Measurements from ENCODE around the gene NUB1. TPM values are rescaled to one million over a fixed set of nuclear protein-coding genes. Genes with fewer than 3 reads are reported as not detected.

Gene NUB1, protein sequence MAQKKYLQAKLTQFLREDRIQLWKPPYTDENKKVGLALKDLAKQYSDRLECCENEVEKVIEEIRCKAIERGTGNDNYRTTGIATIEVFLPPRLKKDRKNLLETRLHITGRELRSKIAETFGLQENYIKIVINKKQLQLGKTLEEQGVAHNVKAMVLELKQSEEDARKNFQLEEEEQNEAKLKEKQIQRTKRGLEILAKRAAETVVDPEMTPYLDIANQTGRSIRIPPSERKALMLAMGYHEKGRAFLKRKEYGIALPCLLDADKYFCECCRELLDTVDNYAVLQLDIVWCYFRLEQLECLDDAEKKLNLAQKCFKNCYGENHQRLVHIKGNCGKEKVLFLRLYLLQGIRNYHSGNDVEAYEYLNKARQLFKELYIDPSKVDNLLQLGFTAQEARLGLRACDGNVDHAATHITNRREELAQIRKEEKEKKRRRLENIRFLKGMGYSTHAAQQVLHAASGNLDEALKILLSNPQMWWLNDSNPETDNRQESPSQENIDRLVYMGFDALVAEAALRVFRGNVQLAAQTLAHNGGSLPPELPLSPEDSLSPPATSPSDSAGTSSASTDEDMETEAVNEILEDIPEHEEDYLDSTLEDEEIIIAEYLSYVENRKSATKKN
- total RNA-seq = 10 to 100 TPM; 42.3 to 55.2 TPM

GRCh38 chr7:151341357-151342101 is at the start of gene NUB1:
NUB1 (plus strand) TSS chr7:151341812; CDS start chr7:151345350, 3,538 bp downstream.
- H3K4me1 ChIP-seq = peaks cover 5% of the 10 kb centered on the region
- H3K27ac ChIP-seq = peak within 1 kb of the TSS; percentile 92
- TF ChIP-seq, protein P1, sequence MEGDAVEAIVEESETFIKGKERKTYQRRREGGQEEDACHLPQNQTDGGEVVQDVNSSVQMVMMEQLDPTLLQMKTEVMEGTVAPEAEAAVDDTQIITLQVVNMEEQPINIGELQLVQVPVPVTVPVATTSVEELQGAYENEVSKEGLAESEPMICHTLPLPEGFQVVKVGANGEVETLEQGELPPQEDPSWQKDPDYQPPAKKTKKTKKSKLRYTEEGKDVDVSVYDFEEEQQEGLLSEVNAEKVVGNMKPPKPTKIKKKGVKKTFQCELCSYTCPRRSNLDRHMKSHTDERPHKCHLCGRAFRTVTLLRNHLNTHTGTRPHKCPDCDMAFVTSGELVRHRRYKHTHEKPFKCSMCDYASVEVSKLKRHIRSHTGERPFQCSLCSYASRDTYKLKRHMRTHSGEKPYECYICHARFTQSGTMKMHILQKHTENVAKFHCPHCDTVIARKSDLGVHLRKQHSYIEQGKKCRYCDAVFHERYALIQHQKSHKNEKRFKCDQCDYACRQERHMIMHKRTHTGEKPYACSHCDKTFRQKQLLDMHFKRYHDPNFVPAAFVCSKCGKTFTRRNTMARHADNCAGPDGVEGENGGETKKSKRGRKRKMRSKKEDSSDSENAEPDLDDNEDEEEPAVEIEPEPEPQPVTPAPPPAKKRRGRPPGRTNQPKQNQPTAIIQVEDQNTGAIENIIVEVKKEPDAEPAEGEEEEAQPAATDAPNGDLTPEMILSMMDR (IDR thresholded peaks at IDR 0.05) = no peak
- peak within 1 kb of the TSS; percentile 87 for H3K4me3 ChIP-seq
- H3K27me3 ChIP-seq = no peaks in the 10 kb centered on the region
- peak within 1 kb of the TSS; percentile 74 to 77 for H3K9ac ChIP-seq (ENCODE audit: low read depth in 2 of 2, low read length in 2 of 2)
- intact Hi-C loops (cut with DNase I) = no loop called here
- H3K36me3 ChIP-seq = no peaks in the 10 kb centered on the region
- peak; percentile 95 for DNase-seq
- no peaks in the 10 kb centered on the region for H3K9me3 ChIP-seq

DNA sequence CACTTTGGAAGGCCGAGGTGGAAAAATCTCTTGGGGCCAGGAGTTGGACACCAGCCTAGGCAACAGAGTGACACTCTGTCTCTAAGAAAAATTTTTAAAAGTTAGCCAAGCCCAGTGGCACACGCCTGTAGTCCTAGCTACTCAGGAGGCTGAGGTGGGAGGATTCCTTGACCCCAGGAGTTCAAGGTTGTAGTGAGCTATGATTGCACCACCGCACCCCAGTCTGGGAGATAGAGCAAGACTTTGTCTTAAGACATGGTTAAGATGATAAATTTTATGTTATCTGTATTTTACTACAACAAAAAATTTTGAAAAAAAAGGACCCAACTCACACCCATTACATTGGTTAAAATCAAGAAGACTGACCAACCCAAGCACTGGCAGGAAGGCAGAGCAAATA is 48.8 kb upstream of the NUB1 start:
- no peak overlapping the region for H3K9ac ChIP-seq (ENCODE audit: low read depth in 2 of 2, low read length in 2 of 2)
- DNase-seq = no peak
- no peaks in the 10 kb centered on the region for H3K27me3 ChIP-seq

DNA sequence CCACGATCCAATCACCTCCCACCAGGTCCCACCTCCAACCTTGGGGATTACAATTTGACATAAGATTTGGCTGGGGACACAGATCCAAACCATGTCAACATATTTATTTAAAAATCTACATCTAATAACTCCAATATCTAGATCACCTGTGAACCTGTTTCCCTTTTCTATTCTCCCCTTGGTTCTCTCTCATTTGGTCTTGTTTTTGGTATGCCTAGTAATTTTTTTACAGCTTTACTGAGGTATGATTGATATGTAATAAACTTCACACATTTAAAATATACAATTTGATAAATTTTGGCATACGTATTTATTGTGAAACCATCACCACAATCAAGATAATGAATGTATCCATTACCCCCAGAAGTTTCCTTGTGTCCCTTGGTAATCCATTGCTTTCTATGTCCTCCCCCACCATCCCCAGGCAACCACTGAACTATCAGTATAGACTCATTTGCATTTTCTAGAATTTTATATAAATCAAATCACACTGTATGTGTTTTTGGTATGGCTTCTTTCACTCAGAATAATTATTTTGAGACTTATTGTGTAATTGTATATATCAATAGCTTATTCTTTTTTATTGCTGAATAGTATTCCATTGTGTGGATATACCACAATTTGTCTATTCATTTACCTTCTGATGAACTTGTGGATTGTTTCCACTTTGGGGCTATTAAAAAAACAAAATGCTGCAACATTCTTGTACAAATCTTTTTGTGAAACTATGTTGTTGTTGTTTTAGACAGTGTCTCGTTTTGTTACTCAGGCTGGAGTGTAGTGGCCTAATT is 45.2 kb upstream of the NUB1 start:
- no peak overlapping the region for H3K4me3 ChIP-seq
- intact Hi-C loops (cut with DNase I) = no loop called here
- H3K27me3 ChIP-seq = no peaks in the 10 kb centered on the region
- H3K4me1 ChIP-seq = no peaks in the 10 kb centered on the region
- no peaks in the 10 kb centered on the region for H3K36me3 ChIP-seq
- DNase-seq = no peak
- H3K9ac ChIP-seq (ENCODE audit: low read depth in 2 of 2, low read length in 2 of 2) = no peak overlapping the region
- no peaks in the 10 kb centered on the region for H3K9me3 ChIP-seq
- H3K27ac ChIP-seq = no peak overlapping the region
- TF ChIP-seq, protein P1 (IDR thresholded peaks at IDR 0.05) = no peak

More for the DNA sequence above, 48.8 kb upstream of the NUB1 start:
- H3K36me3 ChIP-seq = no peaks in the 10 kb centered on the region
- no peaks in the 10 kb centered on the region for H3K9me3 ChIP-seq
- TF ChIP-seq, protein P1 (IDR thresholded peaks at IDR 0.05) = no peak
- no peak overlapping the region for H3K27ac ChIP-seq
- no peaks in the 10 kb centered on the region for H3K4me1 ChIP-seq
- no peak overlapping the region for H3K4me3 ChIP-seq
- intact Hi-C loops (cut with DNase I) = no loop called here

DNA sequence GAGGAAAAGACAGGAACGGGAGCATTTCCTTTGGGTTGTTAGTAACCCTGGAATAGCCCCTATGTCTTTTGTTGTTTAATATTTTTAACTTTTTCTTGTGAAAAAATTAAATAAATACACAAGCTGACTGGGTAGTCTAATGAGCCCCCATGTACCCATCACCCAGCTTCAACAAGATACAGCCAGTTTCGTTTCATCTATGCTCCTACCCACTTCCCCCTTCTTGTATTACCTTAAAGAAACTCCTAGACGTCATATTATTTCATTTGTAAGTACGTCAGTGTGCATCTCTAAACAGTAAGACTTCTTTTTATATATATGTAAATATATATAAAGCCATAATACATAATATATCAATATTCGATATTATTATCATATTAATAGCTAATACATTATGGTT is 42.8 kb upstream of the NUB1 start:
- H3K4me1 ChIP-seq = peaks cover 6% of the 10 kb centered on the region

More for the DNA sequence above, 42.8 kb upstream of the NUB1 start:
- no peaks in the 10 kb centered on the region for H3K9me3 ChIP-seq
- intact Hi-C loops (cut with DNase I) = no loop called here
- DNase-seq = no peak
- H3K27ac ChIP-seq = no peak overlapping the region
- H3K9ac ChIP-seq (ENCODE audit: low read depth in 2 of 2, low read length in 2 of 2) = no peak overlapping the region
- H3K36me3 ChIP-seq = no peaks in the 10 kb centered on the region
- H3K27me3 ChIP-seq = peaks cover 3% of the 10 kb centered on the region
- TF ChIP-seq, protein P1 (IDR thresholded peaks at IDR 0.05) = no peak
- no peak overlapping the region for H3K4me3 ChIP-seq
